Neural cell (in vitro differentiated cells): Measurements from ENCODE around the gene MAN2A2. TPM values are rescaled to one million over a fixed set of nuclear protein-coding genes. Genes with fewer than 3 reads are reported as not detected.

Experiments
- H2AFZ ChIP-seq: fragments of 200-600, 300-800 bp; sonication (generic), shearing (Covaris generic); 2 replicates; pipeline ENCODE4 v1.6.0; 2014; ENCODE audit warnings: low read depth, mild to moderate bottlenecking, antibody characterized with exemption, low read length, moderate library complexity
- H3F3A ChIP-seq: fragments of 200-600 bp; shearing (Covaris generic); 2 replicates; pipeline ENCODE4 v1.6.1; 2016; ENCODE audit warnings: mild to moderate bottlenecking, moderate library complexity, mixed read lengths, antibody characterized with exemption, low read length; ENCODE audit not compliant: insufficient read depth, poor library complexity, severe bottlenecking
- H3K27ac ChIP-seq: fragments of 200-600, 300-800 bp; sonication (generic), shearing (Covaris generic); 2 replicates; pipeline ENCODE4 v1.5.1; 2014; ENCODE audit warnings: mild to moderate bottlenecking, low read length, moderate library complexity
- H3K27me3 ChIP-seq: fragments of 300-800, 200-600 bp; sonication (generic), shearing (Covaris generic); 2 replicates; pipeline ENCODE4 v1.6.0; 2014; ENCODE audit warnings: mild to moderate bottlenecking, low read depth, low read length, moderate library complexity; ENCODE audit not compliant: insufficient read depth
- H3K36me3 ChIP-seq: fragments of 300-800, 200-600 bp; sonication (generic), shearing (Covaris generic); 2 replicates; pipeline ENCODE4 v1.5.1; 2014; ENCODE audit warnings: mild to moderate bottlenecking, antibody characterized with exemption, low read length, moderate library complexity; ENCODE audit not compliant: insufficient read depth
- H3K4me2 ChIP-seq: fragments of 300-800, 200-600 bp; sonication (generic), shearing (Covaris generic); 2 replicates; pipeline ENCODE4 v1.6.0; 2014; ENCODE audit warnings: mild to moderate bottlenecking, low read length
- H3K4me3 ChIP-seq: fragments of 300-800, 200-600 bp; sonication (generic), shearing (Covaris generic); 2 replicates; pipeline ENCODE4 v1.5.1; 2014; ENCODE audit warnings: mild to moderate bottlenecking, low read length, moderate library complexity
- H3K79me2 ChIP-seq: fragments of 200-600 bp; shearing (Covaris generic); replicated peaks from 2 replicates; pipeline ENCODE4 v1.6.0; 2014; ENCODE audit warnings: mild to moderate bottlenecking, low read length, moderate library complexity; ENCODE audit not compliant: insufficient read depth
- H3K9ac ChIP-seq: fragments of 300-800, 200-600 bp; sonication (generic), shearing (Covaris generic); 2 replicates; pipeline ENCODE4 v1.6.1; 2016; ENCODE audit warnings: mild to moderate bottlenecking, low read length, mixed read lengths
- H3K9me2 ChIP-seq: fragments of 200-600 bp; shearing (Covaris generic); 2 replicates; pipeline ENCODE4 v1.6.1; 2016; ENCODE audit warnings: mild to moderate bottlenecking, low read length, mixed read lengths; ENCODE audit not compliant: insufficient read depth
- H3K9me3 ChIP-seq: fragments of 200-600, 300-800 bp; sonication (generic), shearing (Covaris generic); 2 replicates; pipeline ENCODE4 v1.6.1; 2016; ENCODE audit warnings: mild to moderate bottlenecking, mixed run types, low read length, moderate library complexity, mixed read lengths
- H4K20me1 ChIP-seq: fragments of 200-600 bp; shearing (Covaris generic); 2 replicates; pipeline ENCODE4 v1.6.1; 2016; ENCODE audit warnings: mild to moderate bottlenecking, mixed run types; ENCODE audit not compliant: insufficient read depth
- CTCF ChIP-seq: fragments of 450-650 bp; IDR thresholded peaks from 2 replicates; pipeline ENCODE4 v1.5.1; 2014; ENCODE audit warnings: antibody characterized with exemption, mild to moderate bottlenecking, moderate library complexity; ENCODE audit not compliant: poor library complexity, severe bottlenecking
- EP300 ChIP-seq: fragments of 450-650 bp; conservative IDR thresholded peaks from 2 replicates; pipeline ENCODE4 v1.6.1; 2014; ENCODE audit warnings: antibody characterized with exemption, mild to moderate bottlenecking, moderate library complexity; ENCODE audit not compliant: poor library complexity, severe bottlenecking
- EZH2 ChIP-seq: fragments of 200-600, 300-800 bp; shearing (Covaris generic), sonication (generic); IDR thresholded peaks from 2 replicates; pipeline ENCODE4 v1.6.1; 2014; ENCODE audit warnings: antibody characterized with exemption, low read length, borderline replicate concordance, mild to moderate bottlenecking; ENCODE audit not compliant: insufficient read depth, poor library complexity, severe bottlenecking
- MXI1 ChIP-seq: fragments of 450-650 bp; conservative IDR thresholded peaks from 2 replicates; pipeline ENCODE4 v1.6.1; 2014; ENCODE audit warnings: antibody characterized with exemption, mild to moderate bottlenecking; ENCODE audit not compliant: poor library complexity, severe bottlenecking
- POLR2AphosphoS5 ChIP-seq: IDR thresholded peaks from 2 replicates; pipeline ENCODE4 v1.6.1; 2012
- RAD21 ChIP-seq: fragments of 450-650 bp; conservative IDR thresholded peaks from 2 replicates; pipeline ENCODE4 v1.6.1; 2014; ENCODE audit warnings: antibody characterized with exemption, mild to moderate bottlenecking, moderate library complexity
- SMC3 ChIP-seq: fragments of 450-650 bp; conservative IDR thresholded peaks from 2 replicates; pipeline ENCODE4 v1.6.1; 2014; ENCODE audit warnings: antibody characterized with exemption, mild to moderate bottlenecking, moderate library complexity; ENCODE audit not compliant: poor library complexity
- TAF1 ChIP-seq: IDR thresholded peaks from 2 replicates; pipeline ENCODE4 v1.6.1; 2012; ENCODE audit warnings: low read depth
- polyA plus RNA-seq: library from polyadenylated mRNA; depleted of rRNA; stranded (reverse); fragments of >200 nt; gene quantifications from 2 replicates; pipeline ENCODE4 v1.2.3, GENCODE V29; 2014
- TF ChIP-seq, protein P1 (sequence below): IDR thresholded peaks from 2 replicates; pipeline ENCODE4 v1.6.1; 2012; ENCODE audit warnings: borderline replicate concordance

Gene MAN2A2
- polyA plus RNA-seq, 1 donor from 2014 or later, result 59.8 TPM

GRCh38 chr15:90915216-90915807, 12.2 kb downstream of the MAN2A2 start:
- TF ChIP-seq TAF1 (no peak), POLR2AphosphoS5 (no peak), SMC3 (no peak), MXI1 (no peak), RAD21 (no peak), EP300 (no peak), CTCF (no peak), EZH2 (no peak)
- TF ChIP-seq, protein P1, sequence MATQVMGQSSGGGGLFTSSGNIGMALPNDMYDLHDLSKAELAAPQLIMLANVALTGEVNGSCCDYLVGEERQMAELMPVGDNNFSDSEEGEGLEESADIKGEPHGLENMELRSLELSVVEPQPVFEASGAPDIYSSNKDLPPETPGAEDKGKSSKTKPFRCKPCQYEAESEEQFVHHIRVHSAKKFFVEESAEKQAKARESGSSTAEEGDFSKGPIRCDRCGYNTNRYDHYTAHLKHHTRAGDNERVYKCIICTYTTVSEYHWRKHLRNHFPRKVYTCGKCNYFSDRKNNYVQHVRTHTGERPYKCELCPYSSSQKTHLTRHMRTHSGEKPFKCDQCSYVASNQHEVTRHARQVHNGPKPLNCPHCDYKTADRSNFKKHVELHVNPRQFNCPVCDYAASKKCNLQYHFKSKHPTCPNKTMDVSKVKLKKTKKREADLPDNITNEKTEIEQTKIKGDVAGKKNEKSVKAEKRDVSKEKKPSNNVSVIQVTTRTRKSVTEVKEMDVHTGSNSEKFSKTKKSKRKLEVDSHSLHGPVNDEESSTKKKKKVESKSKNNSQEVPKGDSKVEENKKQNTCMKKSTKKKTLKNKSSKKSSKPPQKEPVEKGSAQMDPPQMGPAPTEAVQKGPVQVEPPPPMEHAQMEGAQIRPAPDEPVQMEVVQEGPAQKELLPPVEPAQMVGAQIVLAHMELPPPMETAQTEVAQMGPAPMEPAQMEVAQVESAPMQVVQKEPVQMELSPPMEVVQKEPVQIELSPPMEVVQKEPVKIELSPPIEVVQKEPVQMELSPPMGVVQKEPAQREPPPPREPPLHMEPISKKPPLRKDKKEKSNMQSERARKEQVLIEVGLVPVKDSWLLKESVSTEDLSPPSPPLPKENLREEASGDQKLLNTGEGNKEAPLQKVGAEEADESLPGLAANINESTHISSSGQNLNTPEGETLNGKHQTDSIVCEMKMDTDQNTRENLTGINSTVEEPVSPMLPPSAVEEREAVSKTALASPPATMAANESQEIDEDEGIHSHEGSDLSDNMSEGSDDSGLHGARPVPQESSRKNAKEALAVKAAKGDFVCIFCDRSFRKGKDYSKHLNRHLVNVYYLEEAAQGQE, result no peak
- no peaks in the 10 kb centered on the region for H3K9me3 ChIP-seq
- H3F3A ChIP-seq, result no peaks in the 10 kb centered on the region
- no peaks in the 10 kb centered on the region for H3K27me3 ChIP-seq
- no peaks in the 10 kb centered on the region for H4K20me1 ChIP-seq
- no peak overlapping the region for H3K4me2 ChIP-seq
- no peak overlapping the region for H3K27ac ChIP-seq
- no peaks in the 10 kb centered on the region for H3K9me2 ChIP-seq
- H2AFZ ChIP-seq, result no peak overlapping the region
- no peak overlapping the region for H3K9ac ChIP-seq
- H3K4me3 ChIP-seq, result no peak overlapping the region
- no peaks in the 10 kb centered on the region for H3K79me2 ChIP-seq
- no peaks in the 10 kb centered on the region for H3K36me3 ChIP-seq

GRCh38 chr15:90915808-90916440, 12.8 kb downstream of the MAN2A2 start:
- TF ChIP-seq, protein P1, result no peak
- TF ChIP-seq RAD21, result no peak
- TF ChIP-seq MXI1, result no peak
- no peak for TF ChIP-seq CTCF
- TF ChIP-seq TAF1, result no peak
- no peak for TF ChIP-seq EZH2
- TF ChIP-seq SMC3, result no peak
- TF ChIP-seq EP300, result no peak
- TF ChIP-seq POLR2AphosphoS5, result no peak
- H3K79me2 ChIP-seq, result no peaks in the 10 kb centered on the region
- H3K9ac ChIP-seq, result no peak overlapping the region
- H3K9me3 ChIP-seq, result no peaks in the 10 kb centered on the region
- no peak overlapping the region for H3K4me3 ChIP-seq
- no peaks in the 10 kb centered on the region for H3K36me3 ChIP-seq
- no peak overlapping the region for H3K27ac ChIP-seq
- no peaks in the 10 kb centered on the region for H3K27me3 ChIP-seq
- no peak overlapping the region for H3K4me2 ChIP-seq
- no peaks in the 10 kb centered on the region for H3K9me2 ChIP-seq
- no peak overlapping the region for H2AFZ ChIP-seq
- H4K20me1 ChIP-seq, result no peaks in the 10 kb centered on the region
- no peaks in the 10 kb centered on the region for H3F3A ChIP-seq
